PC-3 (cell line): ENCODE measurements around the gene GGA3. TPM values are rescaled to one million over a fixed set of nuclear protein-coding genes. Genes with fewer than 3 reads are reported as not detected.

Source experiments
- ATAC-seq: fragments of 200-7000 bp; cut with Tn5 transposase; 2 replicates; pipeline ENCODE4 v1.9.1; 2020; ENCODE audit warnings: mild to moderate bottlenecking, moderate library complexity
- BruUV-seq: library from RNA; stranded (reverse); fragments of 400-500 nt; replicated peaks from 2 replicates; lab custom pipeline; 2021; lab: Mats Ljungman, UMichigan
- CTCF ChIA-PET: fragments of 300-600 bp; sonication (Branson Sonifier 250); formaldehyde crosslinking; loops from one replicate; lab custom pipeline; 2022; ENCODE audit warnings: antibody characterized with exemption; lab: Charles Lee
- POLR2A ChIA-PET: fragments of 300-600 bp; sonication (Branson Sonifier 250); formaldehyde crosslinking; loops from one replicate; lab custom pipeline; 2022; ENCODE audit warnings: antibody characterized with exemption; ENCODE audit not compliant: unreplicated experiment; lab: Charles Lee
- DNase-seq: peaks from one replicate; pipeline ENCODE4 v3.0.0-alpha.2; 2015
- H2AFZ ChIP-seq: fragments of 300-600 bp; sonication (generic); 2 replicates; pipeline ENCODE4 v1.6.0; 2016; ENCODE audit warnings: antibody characterized with exemption, low read length
- H3F3A ChIP-seq: fragments of 300-600 bp; sonication (generic); one replicate; pipeline ENCODE4 v1.6.0; 2017; ENCODE audit warnings: antibody characterized with exemption, low read length, control low read depth, mild to moderate bottlenecking; ENCODE audit not compliant: unreplicated experiment
- H3K27ac ChIP-seq: fragments of 300-600 bp; sonication (generic); 2 replicates; pipeline ENCODE4 v1.5.1; 2016; ENCODE audit warnings: mild to moderate bottlenecking, low read length
- H3K27me3 ChIP-seq: fragments of 300-600 bp; sonication (generic); 2 replicates; pipeline ENCODE4 v1.6.1; 2016; ENCODE audit warnings: low read length, mixed read lengths
- H3K36me3 ChIP-seq: fragments of 300-600 bp; sonication (generic); 2 replicates; pipeline ENCODE4 v1.6.1; 2016; ENCODE audit warnings: low read depth, mixed run types, low read length, mixed read lengths
- H3K4me1 ChIP-seq: fragments of 300-600 bp; sonication (generic); 2 replicates; pipeline ENCODE4 v1.5.1; 2016; ENCODE audit warnings: low read length; ENCODE audit not compliant: insufficient read depth
- H3K4me2 ChIP-seq: fragments of 300-600 bp; sonication (generic); 2 replicates; pipeline ENCODE4 v1.6.0; 2016; ENCODE audit warnings: low read length
- H3K4me3 ChIP-seq: fragments of 300-600 bp; sonication (generic); 2 replicates; pipeline ENCODE4 v1.5.1; 2016; ENCODE audit warnings: mild to moderate bottlenecking, low read length, mixed read lengths
- H3K79me2 ChIP-seq: fragments of 300-600 bp; sonication (generic); 2 replicates; pipeline ENCODE4 v1.6.1; 2017; ENCODE audit warnings: low read length, mixed read lengths
- H3K9ac ChIP-seq: fragments of 300-600 bp; sonication (generic); 2 replicates; pipeline ENCODE4 v1.6.0; 2016; ENCODE audit warnings: mild to moderate bottlenecking, low read length
- H3K9me2 ChIP-seq: fragments of 300-600 bp; sonication (generic); replicated peaks from 2 replicates; pipeline ENCODE4 v1.6.1; 2016; ENCODE audit warnings: mixed run types, low read length, mixed read lengths
- H3K9me3 ChIP-seq: fragments of 300-600 bp; sonication (generic); 2 replicates; pipeline ENCODE4 v1.6.1; 2016; ENCODE audit warnings: low read length, mixed read lengths
- H4K20me1 ChIP-seq: fragments of 300-600 bp; sonication (generic); 2 replicates; pipeline ENCODE4 v1.6.1; 2016; ENCODE audit warnings: low read length, mixed read lengths
- CTCF ChIP-seq: fragments of 300-600 bp; sonication (generic); conservative IDR thresholded peaks from 2 replicates; pipeline ENCODE4 v1.5.1; 2017; ENCODE audit warnings: antibody characterized with exemption, low read depth, mild to moderate bottlenecking, low read length
- EZH2 ChIP-seq: fragments of 300-600 bp; sonication (generic); IDR thresholded peaks from one replicate; pipeline ENCODE4 v1.6.1; 2017; ENCODE audit warnings: antibody characterized with exemption, mild to moderate bottlenecking, low read length; ENCODE audit not compliant: unreplicated experiment
- EZH2phosphoT487 ChIP-seq: fragments of 300-600 bp; sonication (generic); IDR thresholded peaks from 2 replicates; pipeline ENCODE4 v1.6.1; 2018; ENCODE audit warnings: mild to moderate bottlenecking, antibody characterized with exemption, low read length, borderline replicate concordance
- intact Hi-C: fragments of 100-400 bp; cut with micrococcal nuclease; formaldehyde crosslinking; loops from 2 replicates; pipeline ENCODE4 v1.9.0; 2023
- total RNA-seq: library from RNA; depleted of rRNA; stranded (reverse); fragments of >200 nt; gene quantifications from 2 replicates; pipeline ENCODE4 v1.2.3, GENCODE V29; 2014

Gene GGA3
- total RNA-seq, 1 experiment from 2014 or later, result 38.8 TPM

GRCh38 chr17:75267411-75268232 is 6.2 kb upstream of the GGA3 start:
- no peaks in the 10 kb centered on the region for H3K9me3 ChIP-seq
- no peak overlapping the region for H3K27ac ChIP-seq
- no peak overlapping the region for H2AFZ ChIP-seq
- H4K20me1 ChIP-seq, result no peaks in the 10 kb centered on the region
- H3K36me3 ChIP-seq, result peaks cover 21% of the 10 kb centered on the region
- DNase-seq, result peak; percentile 18
- no peak overlapping the region for H3K4me3 ChIP-seq
- H3K9ac ChIP-seq, result no peak overlapping the region
- H3K27me3 ChIP-seq, result no peaks in the 10 kb centered on the region
- intact Hi-C loops, result no loop called here
- peaks cover 23% of the 10 kb centered on the region for H3K4me1 ChIP-seq
- H3K79me2 ChIP-seq, result peaks cover 30% of the 10 kb centered on the region
- no peak for ATAC-seq
- no peaks in the 10 kb centered on the region for H3K9me2 ChIP-seq
- POLR2A ChIA-PET, result no interaction called here
- TF ChIP-seq EZH2phosphoT487, result no peak
- peak; percentile 17; the same call in 1 of the 2 replicates for TF ChIP-seq CTCF
- BruUV-seq, result no TSS peak
- peaks cover 4% of the 10 kb centered on the region for H3F3A ChIP-seq
- CTCF ChIA-PET, result interaction anchor here (0.6 kb wide), 2 partner anchors 118 to 249 kb away, joined by 6 to 14 read pairs; no protein-coding TSS in a partner anchor
- no peak overlapping the region for H3K4me2 ChIP-seq

GRCh38 chr17:75267153-75267410 is 5.7 kb upstream of the GGA3 start:
- intact Hi-C loops, result no loop called here

More at GRCh38 chr17:75267153-75267410, 5.7 kb upstream of the GGA3 start:
- POLR2A ChIA-PET, result no interaction called here
- Histone ChIP-seq H3K9ac (no peak overlapping the region), H3K27me3 (no peaks in the 10 kb centered on the region), H3K4me2 (no peak overlapping the region), H3K9me3 (no peaks in the 10 kb centered on the region), H3K36me3 (peaks cover 21% of the 10 kb centered on the region), H3K9me2 (no peaks in the 10 kb centered on the region), H3K4me3 (no peak overlapping the region), H3K79me2 (peaks cover 31% of the 10 kb centered on the region), H3K4me1 (peaks cover 20% of the 10 kb centered on the region), H3F3A (peaks cover 4% of the 10 kb centered on the region), H4K20me1 (no peaks in the 10 kb centered on the region), H3K27ac (no peak overlapping the region), H2AFZ (no peak overlapping the region)
- BruUV-seq, result no TSS peak
- TF ChIP-seq EZH2phosphoT487, result no peak
- no peak for TF ChIP-seq EZH2
- no peak for TF ChIP-seq CTCF
- no peak for DNase-seq
- CTCF ChIA-PET, result interaction anchor here (0.6 kb wide), 1 partner anchor 118 kb away, joined by 6 read pairs; no protein-coding TSS in a partner anchor
- no peak for ATAC-seq
